Measurements from ENCODE around the gene FSTL3. TPM values are rescaled to one million over a fixed set of nuclear protein-coding genes. Genes with fewer than 3 reads are reported as not detected.

FSTL3 gene
- total and polyA plus RNA-seq, 2 of the 13 experiments (the other 11 are each of a cell fraction or from before 2014, with no cell fraction given): 13.5 to 15.6 TPM

- TF ChIP-seq, protein P1, sequence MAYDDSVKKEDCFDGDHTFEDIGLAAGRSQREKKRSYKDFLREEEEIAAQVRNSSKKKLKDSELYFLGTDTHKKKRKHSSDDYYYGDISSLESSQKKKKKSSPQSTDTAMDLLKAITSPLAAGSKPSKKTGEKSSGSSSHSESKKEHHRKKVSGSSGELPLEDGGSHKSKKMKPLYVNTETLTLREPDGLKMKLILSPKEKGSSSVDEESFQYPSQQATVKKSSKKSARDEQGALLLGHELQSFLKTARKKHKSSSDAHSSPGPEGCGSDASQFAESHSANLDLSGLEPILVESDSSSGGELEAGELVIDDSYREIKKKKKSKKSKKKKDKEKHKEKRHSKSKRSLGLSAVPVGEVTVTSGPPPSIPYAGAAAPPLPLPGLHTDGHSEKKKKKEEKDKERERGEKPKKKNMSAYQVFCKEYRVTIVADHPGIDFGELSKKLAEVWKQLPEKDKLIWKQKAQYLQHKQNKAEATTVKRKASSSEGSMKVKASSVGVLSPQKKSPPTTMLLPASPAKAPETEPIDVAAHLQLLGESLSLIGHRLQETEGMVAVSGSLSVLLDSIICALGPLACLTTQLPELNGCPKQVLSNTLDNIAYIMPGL (CRISPR knock-in tag; IDR thresholded peaks at IDR 0.05; ENCODE audit: borderline replicate concordance in 1 of 2, low read depth in 1 of 2): peak in 1 of 2 experiments; percentile 47; a peak in 1 of 4 replicates
- TF ChIP-seq SRF (IDR thresholded peaks at IDR 0.05; ENCODE audit: low read depth, low read length) (no peak), KDM5B (CRISPR knock-in tag; IDR thresholded peaks at IDR 0.05; ENCODE audit: borderline replicate concordance) (no peak), ZBTB37 (CRISPR knock-in tag; IDR thresholded peaks at IDR 0.05) (no peak)
Observed at GRCh38 chr19:662962-663681, 13.1 kb upstream of the FSTL3 start, which contains the start of gene RNF126 (continued).

DNA sequence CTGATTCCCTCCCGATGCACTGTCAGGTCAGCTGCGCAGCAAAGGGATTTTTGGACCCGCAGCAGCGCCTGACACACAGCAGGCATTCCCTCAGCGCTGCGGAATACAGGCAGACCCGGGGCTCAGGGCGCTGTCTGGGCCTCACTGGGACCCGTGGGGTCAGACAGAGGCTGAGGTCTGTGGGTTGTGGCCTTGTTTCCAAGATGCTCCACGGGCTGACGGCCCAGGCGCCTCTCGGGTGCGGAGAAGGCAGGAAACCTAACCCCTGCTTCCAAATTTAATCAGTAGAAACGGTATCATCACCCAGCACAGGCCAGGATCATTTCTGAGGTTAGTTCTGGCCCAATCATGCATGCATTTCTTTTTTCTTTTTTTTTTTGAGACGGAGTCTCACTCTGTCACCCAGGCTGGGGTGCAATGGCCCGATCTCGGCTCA is 12.5 kb upstream of the FSTL3 start:
- Histone ChIP-seq H3K27ac (ENCODE audit: extremely low read length, insufficient read depth, low read length) (peak overlapping the region; percentile 79), H3K4me2 (ENCODE audit: low read depth, low read length) (peak overlapping the region; percentile 76), H3K4me3 (replicated peaks in 1 of 3; ENCODE audit: insufficient read depth in 1 of 3, low read depth in 2 of 3, low read length in 3 of 3) (peak overlapping the region; percentile 35 to 99 (median 66); a peak in 5 of 6 replicates), H3K27me3 (ENCODE audit: control insufficient read depth in 1 of 2, insufficient read depth in 2 of 2, low read length in 2 of 2) (no peaks in the 10 kb centered on the region; a peak in 1 of 5 replicates), H3K4me1 (ENCODE audit: insufficient read depth, low read length) (peaks cover 53% of the 10 kb centered on the region), H3K36me3 (replicated peaks in 1 of 2; ENCODE audit: control insufficient read depth in 1 of 2, insufficient read depth in 2 of 2, low read length in 2 of 2) (peaks cover 1 to 3% of the 10 kb centered on the region in 2 experiments; a peak in 2 of 5 replicates), H2AFZ (ENCODE audit: low read length) (no peak overlapping the region), H3K79me2 (ENCODE audit: insufficient read depth, low read length) (peaks cover 42% of the 10 kb centered on the region), H3K9me3 (ENCODE audit: low read length) (no peaks in the 10 kb centered on the region; the same call in 1 of the 2 replicates), H4K20me1 (ENCODE audit: insufficient read depth, low read length) (peaks cover 28% of the 10 kb centered on the region), H3K9ac (ENCODE audit: insufficient read depth, low read depth, low read length) (peak overlapping the region; percentile 65)
- DNase-seq (ENCODE audit: low spot score) (no peak), FAIRE-seq (no peak), ATAC-seq (peak; percentile 4)
- 64% methylated on average over 15 of the region's 18 CpGs for WGBS (ENCODE audit: low lambda C conversion rate)
- in situ Hi-C loops (cut with HindIII; ENCODE audit: extremely low pct_ligation_motif_present, low pct_unique_long_range_greater_than_20kb): no loop called here
- BruUV-seq (replicated peaks): no TSS peak
- ChIA-PET POLR2A (interaction anchor here (0.5 to 1.7 kb wide), 18 partner anchors 12 to 197 kb away, joined by 3 to 11 read pairs (median 4); partner anchors contain the start of gene FSTL3), CTCF (ENCODE audit: low intra/inter-chr PET ratio, low total read pairs) (interaction anchor here (1.7 kb wide), 1 partner anchor 70 kb away, joined by 8 read pairs; no protein-coding TSS in a partner anchor)
- intact Hi-C loops (cut with micrococcal nuclease; ENCODE audit: unreplicated experiment): loop anchor here (1.0 to 10.0 kb wide), 3 partner anchors 71 to 261 kb away; partner anchors contain the start of genes ARID3A and HCN2
- TF ChIP-seq MATR3 (CRISPR knock-in tag; IDR thresholded peaks at IDR 0.05): no peak
- TF ChIP-seq HNF1B (CRISPR knock-in tag; IDR thresholded peaks at IDR 0.05): 0 out of 2 replicates have a peak, but pooled peaks have one; percentile 2
- no peak for TF ChIP-seq ZNF703 (CRISPR knock-in tag; IDR thresholded peaks at IDR 0.05; ENCODE audit: borderline replicate concordance)
- TF ChIP-seq, protein P2, sequence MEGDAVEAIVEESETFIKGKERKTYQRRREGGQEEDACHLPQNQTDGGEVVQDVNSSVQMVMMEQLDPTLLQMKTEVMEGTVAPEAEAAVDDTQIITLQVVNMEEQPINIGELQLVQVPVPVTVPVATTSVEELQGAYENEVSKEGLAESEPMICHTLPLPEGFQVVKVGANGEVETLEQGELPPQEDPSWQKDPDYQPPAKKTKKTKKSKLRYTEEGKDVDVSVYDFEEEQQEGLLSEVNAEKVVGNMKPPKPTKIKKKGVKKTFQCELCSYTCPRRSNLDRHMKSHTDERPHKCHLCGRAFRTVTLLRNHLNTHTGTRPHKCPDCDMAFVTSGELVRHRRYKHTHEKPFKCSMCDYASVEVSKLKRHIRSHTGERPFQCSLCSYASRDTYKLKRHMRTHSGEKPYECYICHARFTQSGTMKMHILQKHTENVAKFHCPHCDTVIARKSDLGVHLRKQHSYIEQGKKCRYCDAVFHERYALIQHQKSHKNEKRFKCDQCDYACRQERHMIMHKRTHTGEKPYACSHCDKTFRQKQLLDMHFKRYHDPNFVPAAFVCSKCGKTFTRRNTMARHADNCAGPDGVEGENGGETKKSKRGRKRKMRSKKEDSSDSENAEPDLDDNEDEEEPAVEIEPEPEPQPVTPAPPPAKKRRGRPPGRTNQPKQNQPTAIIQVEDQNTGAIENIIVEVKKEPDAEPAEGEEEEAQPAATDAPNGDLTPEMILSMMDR (CRISPR knock-in tag; IDR thresholded peaks at IDR 0.05): 0 out of 2 replicates have a peak, but pooled peaks have one; percentile 7
- no peak for TF ChIP-seq SMARCE1 (IDR thresholded peaks at IDR 0.05; ENCODE audit: borderline replicate concordance)
- TF ChIP-seq ZNF605 (CRISPR knock-in tag; IDR thresholded peaks at IDR 0.05): no peak
- TF ChIP-seq TEAD3 (CRISPR knock-in tag; optimal IDR thresholded peaks at IDR 0.05; ENCODE audit: borderline replicate concordance): peak; percentile 4

Data from HepG2 (cell line).